ENCODE measurements around the gene SH3BGRL2.

- TF ChIP-seq MAX (IDR thresholded peaks at IDR 0.05), result no peak
- TF ChIP-seq CEBPB (IDR thresholded peaks at IDR 0.05), result no peak
- no peak for TF ChIP-seq EGR1 (IDR thresholded peaks at IDR 0.05)
- TF ChIP-seq ZBTB7A (IDR thresholded peaks at IDR 0.05; ENCODE audit: low read depth), result no peak
- no peak for TF ChIP-seq REST (IDR thresholded peaks at IDR 0.05; ENCODE audit: low read depth)
- TF ChIP-seq TAF1 (IDR thresholded peaks at IDR 0.05; ENCODE audit: low read depth), result no peak
- no peak for TF ChIP-seq CREB1 (IDR thresholded peaks at IDR 0.05; ENCODE audit: low read depth)
- TF ChIP-seq RAD21 (IDR thresholded peaks at IDR 0.05; ENCODE audit: low read depth), result no peak
Observed at GRCh38 chr6:79686707-79687309, 55.7 kb downstream of the SH3BGRL2 start.

Data from Ishikawa (cell line).